Stimulated activated naive B cell treated with anti-CD40 and anti-IgM and Interleukin-4, amounts not matched to agents 10 μg/mL and 1 μg/mL and 100 μg/mL, for 72 hours (primary cell): ENCODE data around the gene PRRC2A.

Experiments used
- ATAC-seq, 2 donors: fragments of 150-1000 bp; cut with Tn5 transposase; replicated peaks; 2 replicates each; pipeline ENCODE4 v1.10.0; 2021; ENCODE audit warnings: moderate library complexity in 1 of 2
- DNase-seq: peaks from one replicate; pipeline ENCODE4 v3.0.0; 2021
- H3K27ac Mint-ChIP-seq: one replicate; pipeline ENCODE4 v1.8.0; 2022; ENCODE audit warnings: mild to moderate bottlenecking, mixed read lengths
- H3K27me3 Mint-ChIP-seq, 2 donors: one replicate each; pipeline ENCODE4 v1.8.0; 2022; ENCODE audit warnings: mixed read lengths in 2 of 2
- H3K36me3 Mint-ChIP-seq, 2 donors: one replicate each; pipeline ENCODE4 v1.8.0; 2022; ENCODE audit warnings: mixed read lengths in 2 of 2, mild to moderate bottlenecking in 1 of 2
- H3K4me1 Mint-ChIP-seq, 2 donors: one replicate each; pipeline ENCODE4 v1.8.0; 2022; ENCODE audit warnings: mixed read lengths in 2 of 2, mild to moderate bottlenecking in 1 of 2
- H3K4me3 Mint-ChIP-seq, 2 donors: one replicate each; pipeline ENCODE4 v1.8.0; 2022; ENCODE audit warnings: mild to moderate bottlenecking in 2 of 2, mixed read lengths in 2 of 2, moderate library complexity in 1 of 2
- H3K9me3 Mint-ChIP-seq, 2 donors: one replicate each; pipeline ENCODE4 v1.8.0; 2022; ENCODE audit warnings: mixed read lengths in 2 of 2, mild to moderate bottlenecking in 1 of 2

PRRC2A gene

GRCh38 chr6:31597006-31597405 is 23.5 kb upstream of the PRRC2A start:
- Mint-ChIP-seq H3K27me3 (no peaks in the 10 kb centered on the region), H3K36me3 (no peaks in the 10 kb centered on the region), H3K4me3 (no peak overlapping the region), H3K9me3 (no peaks in the 10 kb centered on the region), H3K4me1 (peaks cover 33 to 47% of the 10 kb centered on the region in 2 donors), H3K27ac (no peak overlapping the region)
- peak; percentile 68 to 70 for ATAC-seq
- DNase-seq, result no peak

GRCh38 chr6:31607317-31607716 is 13.2 kb upstream of the PRRC2A start:
- ATAC-seq, result no peak
- Mint-ChIP-seq H3K36me3 (no peaks in the 10 kb centered on the region), H3K4me3 (no peak overlapping the region), H3K9me3 (no peaks in the 10 kb centered on the region), H3K27me3 (no peaks in the 10 kb centered on the region), H3K27ac (no peak overlapping the region), H3K4me1 (no peaks in the 10 kb centered on the region)
- no peak for DNase-seq

DNA sequence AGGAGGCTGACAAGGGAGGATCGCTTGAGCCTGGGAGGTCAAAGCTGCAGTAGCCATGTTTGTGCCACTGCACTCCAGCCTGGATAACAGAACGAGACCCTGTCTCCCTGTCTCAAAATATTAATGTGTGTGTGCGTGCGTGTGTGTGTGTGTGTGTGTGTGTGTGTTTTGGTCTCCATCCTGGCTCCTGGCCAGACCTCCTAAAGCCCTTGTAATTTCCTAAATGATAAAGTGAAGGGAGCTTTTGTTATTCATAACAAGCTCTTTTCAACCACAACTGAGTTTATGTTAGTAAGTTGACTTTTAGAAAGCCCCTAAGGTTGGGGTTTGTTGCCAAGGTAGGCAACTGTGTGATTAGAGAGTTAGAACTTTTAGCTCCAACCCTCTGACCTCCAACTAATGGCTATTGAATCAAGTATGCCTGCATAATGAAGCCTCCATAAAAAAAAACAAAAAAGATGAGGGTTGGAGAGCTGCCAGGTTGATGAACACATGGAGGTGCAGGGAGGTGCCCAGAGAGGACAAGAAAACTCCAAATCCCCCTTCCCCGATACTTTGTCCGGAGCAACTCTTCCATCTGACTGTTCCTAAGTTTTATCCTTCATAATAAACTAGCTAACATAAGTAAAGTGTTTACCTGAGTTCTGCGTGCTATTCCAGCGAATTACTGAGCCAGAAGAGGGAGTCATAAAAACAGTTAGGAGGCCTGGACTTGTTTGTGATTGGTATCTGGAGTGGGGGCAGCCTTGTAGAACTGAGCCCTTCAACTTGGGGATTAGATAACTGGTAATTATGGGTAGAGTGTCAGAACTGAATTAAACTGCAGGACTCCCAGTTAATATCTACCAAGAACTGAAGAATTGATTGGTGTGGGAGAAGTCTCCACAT is 10.8 kb upstream of the PRRC2A start:
- Mint-ChIP-seq H3K36me3 (no peaks in the 10 kb centered on the region), H3K9me3 (no peaks in the 10 kb centered on the region), H3K27ac (no peak overlapping the region), H3K4me3 (no peak overlapping the region), H3K4me1 (peaks cover 9 to 11% of the 10 kb centered on the region in 2 donors), H3K27me3 (no peaks in the 10 kb centered on the region)
- DNase-seq (no peak), ATAC-seq (no peak)

DNA sequence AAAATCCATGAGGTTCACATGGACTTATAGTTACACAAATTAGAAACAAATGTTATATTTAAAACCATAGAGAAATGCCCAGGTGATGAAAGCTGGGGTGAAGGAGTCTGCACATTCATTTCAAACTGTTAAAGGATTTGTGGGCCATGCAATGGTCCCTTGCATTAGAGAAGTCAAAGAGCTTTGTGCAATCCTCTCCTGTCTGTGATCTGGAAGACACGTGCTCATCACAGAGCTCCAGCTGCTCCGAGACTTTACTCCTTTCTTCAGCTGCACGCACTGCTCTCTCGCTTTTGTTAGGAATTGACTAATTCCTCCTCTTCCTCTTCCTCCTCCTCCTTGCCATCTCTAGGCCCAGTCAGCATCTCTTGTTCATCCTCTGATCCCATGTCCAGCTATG is 9.5 kb upstream of the PRRC2A start:
- no peak overlapping the region for H3K4me3 Mint-ChIP-seq
- no peak for DNase-seq
- no peak for ATAC-seq
- peaks cover 21 to 23% of the 10 kb centered on the region in 2 donors for H3K4me1 Mint-ChIP-seq
- no peak overlapping the region for H3K27ac Mint-ChIP-seq
- no peaks in the 10 kb centered on the region for H3K36me3 Mint-ChIP-seq
- H3K9me3 Mint-ChIP-seq, result no peaks in the 10 kb centered on the region
- no peaks in the 10 kb centered on the region for H3K27me3 Mint-ChIP-seq

DNA sequence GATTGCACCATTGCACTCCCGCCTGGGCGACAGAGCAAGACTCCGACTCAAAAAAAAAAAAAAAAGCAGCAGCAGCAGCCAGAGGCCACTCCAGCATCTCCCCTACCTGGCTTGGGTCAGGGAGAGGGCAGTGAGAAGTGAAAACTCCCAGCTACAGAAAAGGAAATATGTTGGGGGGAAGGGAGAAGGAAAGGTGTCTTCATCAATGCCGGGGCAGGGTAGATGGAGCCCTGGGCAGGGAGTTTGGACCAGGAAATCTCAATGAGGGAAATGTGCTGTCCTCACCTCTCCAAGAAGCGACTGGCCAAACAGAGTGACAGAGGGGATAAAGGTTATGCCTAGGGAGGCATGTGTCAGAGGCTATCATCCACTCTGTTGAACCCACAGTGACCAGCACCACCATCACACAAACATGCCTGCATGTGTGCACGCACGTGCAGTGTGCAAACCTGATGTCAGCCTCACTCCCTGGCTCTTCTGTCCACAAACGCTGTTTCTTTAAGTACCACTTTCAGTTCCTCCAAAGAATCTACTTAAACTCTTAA is 6.4 kb upstream of the PRRC2A start:
- DNase-seq, result no peak
- Mint-ChIP-seq H3K27me3 (no peaks in the 10 kb centered on the region), H3K36me3 (peaks cover 0 to 2% of the 10 kb centered on the region in 2 donors), H3K4me1 (peaks cover 29 to 33% of the 10 kb centered on the region in 2 donors), H3K27ac (peak overlapping the region; percentile 42), H3K9me3 (no peaks in the 10 kb centered on the region), H3K4me3 (peak overlapping the region in 1 of 2 donors; percentile 32)
- ATAC-seq, result peak; percentile 71 to 81

GRCh38 chr6:31614684-31615578 is 5.6 kb upstream of the PRRC2A start, which contains the start of gene AIF1:
TSS of gene AIF1 (plus strand) at chr6:31615234. CDS start at chr6:31615330, 96 bp downstream.
- H3K27me3 Mint-ChIP-seq, result no peaks in the 10 kb centered on the region
- H3K4me3 Mint-ChIP-seq, result peak within 1 kb of the TSS; percentile 63 to 67
- DNase-seq, result no peak
- H3K9me3 Mint-ChIP-seq, result no peaks in the 10 kb centered on the region
- peak within 1 kb of the TSS; percentile 89 for H3K27ac Mint-ChIP-seq
- peaks cover 0 to 2% of the 10 kb centered on the region in 2 donors for H3K36me3 Mint-ChIP-seq
- peaks cover 29 to 33% of the 10 kb centered on the region in 2 donors for H3K4me1 Mint-ChIP-seq
- ATAC-seq, result peak; percentile 45 to 56

DNA sequence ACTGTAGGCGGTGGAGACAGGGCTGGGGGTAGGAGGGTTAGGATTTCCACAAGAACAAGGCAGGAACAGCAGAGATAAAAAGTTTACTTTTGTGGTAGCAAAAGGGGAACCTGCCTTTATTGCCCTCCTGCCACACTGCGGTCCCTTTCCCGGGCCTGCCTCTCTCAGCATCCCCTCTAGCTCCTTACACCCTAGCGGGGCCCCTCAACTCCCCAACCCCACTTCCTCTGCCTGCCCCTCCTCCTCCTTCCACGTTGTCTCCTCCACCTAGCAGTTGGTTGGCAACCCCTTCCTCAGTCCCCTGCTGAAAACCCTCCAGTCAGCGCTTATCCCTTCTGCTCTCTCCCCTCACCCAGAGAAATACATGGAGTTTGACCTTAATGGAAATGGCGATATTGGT is 4.8 kb upstream of the PRRC2A start:
- peak overlapping the region; percentile 41 to 44 for H3K4me3 Mint-ChIP-seq
- H3K9me3 Mint-ChIP-seq, result no peaks in the 10 kb centered on the region
- peak overlapping the region; percentile 89 for H3K27ac Mint-ChIP-seq
- DNase-seq (no peak), ATAC-seq (no peak)
- H3K36me3 Mint-ChIP-seq, result peaks cover 0 to 2% of the 10 kb centered on the region in 2 donors
- no peaks in the 10 kb centered on the region for H3K27me3 Mint-ChIP-seq
- peaks cover 29 to 33% of the 10 kb centered on the region in 2 donors for H3K4me1 Mint-ChIP-seq

- peaks cover 8 to 9% of the 10 kb centered on the region in 2 donors for H3K36me3 Mint-ChIP-seq
- H3K4me1 Mint-ChIP-seq, result peaks cover 36 to 43% of the 10 kb centered on the region in 2 donors
- DNase-seq (no peak), ATAC-seq (no peak)
- H3K27ac Mint-ChIP-seq, result no peak overlapping the region
- no peaks in the 10 kb centered on the region for H3K27me3 Mint-ChIP-seq
- H3K4me3 Mint-ChIP-seq, result no peak overlapping the region
- no peaks in the 10 kb centered on the region for H3K9me3 Mint-ChIP-seq
These were observed 3.5 kb upstream of the PRRC2A start for GRCh38 chr6:31617010-31617409.

DNA sequence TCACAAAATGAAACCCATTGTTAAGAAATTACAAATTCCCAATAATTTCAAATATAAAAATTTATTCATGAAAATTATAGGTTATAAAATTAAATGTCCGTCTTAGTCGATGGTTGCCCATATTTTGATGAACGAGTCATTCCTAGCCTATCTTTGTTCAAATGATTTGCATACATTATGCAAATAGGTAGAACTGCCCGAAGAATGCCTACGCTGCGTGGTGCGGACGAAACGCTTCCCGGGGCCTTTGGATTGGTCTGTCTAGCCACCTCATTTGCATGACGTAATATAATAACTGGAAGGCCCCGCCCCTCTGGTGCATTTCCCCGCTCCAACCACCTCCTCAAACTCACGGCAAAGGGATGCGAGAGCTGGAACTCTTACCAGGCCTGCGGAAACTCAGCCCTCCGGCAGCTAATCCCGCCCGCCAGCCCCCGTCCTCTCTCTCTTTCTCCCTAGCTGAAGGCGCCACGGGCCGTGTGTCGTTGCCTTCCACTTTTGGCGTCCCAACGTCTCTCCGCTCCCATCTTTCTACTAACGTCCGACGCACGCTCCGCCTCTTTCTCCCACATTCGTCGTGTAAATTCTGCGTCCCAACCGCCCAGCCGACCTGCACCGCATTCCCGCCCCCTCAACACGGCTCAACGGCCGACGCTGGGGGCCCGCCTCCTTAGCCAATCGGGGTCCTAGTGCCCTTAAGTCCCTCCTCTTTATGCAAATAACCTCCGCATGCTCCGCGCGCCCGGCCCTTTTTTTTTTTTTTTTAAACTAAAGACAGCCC is 520 bp upstream of the PRRC2A start:
- no peaks in the 10 kb centered on the region for H3K9me3 Mint-ChIP-seq
- H3K27ac Mint-ChIP-seq, result peak overlapping the region; percentile 95
- peak; percentile 97 for DNase-seq
- ATAC-seq, result peak; percentile 87 to 91
- peak overlapping the region; percentile 83 to 91 for H3K4me3 Mint-ChIP-seq
- peaks cover 26 to 29% of the 10 kb centered on the region in 2 donors for H3K36me3 Mint-ChIP-seq
- H3K27me3 Mint-ChIP-seq, result no peaks in the 10 kb centered on the region
- peaks cover 36 to 38% of the 10 kb centered on the region in 2 donors for H3K4me1 Mint-ChIP-seq

- H3K36me3 Mint-ChIP-seq, result peaks cover 38 to 43% of the 10 kb centered on the region in 2 donors
- peak overlapping the region; percentile 90 to 91 for H3K4me3 Mint-ChIP-seq
These were observed 915 bp downstream of the PRRC2A start for GRCh38 chr6:31621320-31621939.

DNA sequence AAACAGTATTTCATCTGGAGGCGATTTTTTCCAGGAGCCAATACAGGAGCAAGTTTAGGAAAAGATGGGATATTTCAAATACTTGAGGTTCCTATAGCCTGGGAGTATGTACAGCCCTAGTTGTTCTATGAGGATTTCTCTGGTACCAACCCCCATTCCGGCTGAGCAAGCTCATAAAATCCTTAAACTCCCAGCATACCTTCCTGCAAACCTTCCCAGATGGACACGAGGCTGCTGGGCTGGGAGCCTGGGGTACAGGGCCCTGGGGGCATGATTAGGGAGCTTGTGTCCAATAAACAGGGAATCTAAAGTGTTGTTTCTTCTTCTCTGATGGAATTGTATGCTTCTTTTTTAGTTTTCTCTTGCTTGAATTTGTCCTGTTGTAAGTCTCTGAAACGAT is 1.5 kb downstream of the PRRC2A start:
- peak overlapping the region; percentile 95 for H3K27ac Mint-ChIP-seq
- DNase-seq (no peak), ATAC-seq (no peak)
- peak overlapping the region; percentile 90 to 91 for H3K4me3 Mint-ChIP-seq
- H3K9me3 Mint-ChIP-seq, result no peaks in the 10 kb centered on the region
- H3K36me3 Mint-ChIP-seq, result peaks cover 41 to 47% of the 10 kb centered on the region in 2 donors
- H3K4me1 Mint-ChIP-seq, result peaks cover 19 to 28% of the 10 kb centered on the region in 2 donors
- H3K27me3 Mint-ChIP-seq, result no peaks in the 10 kb centered on the region

More at GRCh38 chr6:31621320-31621939, 915 bp downstream of the PRRC2A start:
- H3K4me1 Mint-ChIP-seq, result peaks cover 21 to 29% of the 10 kb centered on the region in 2 donors
- no peak for DNase-seq
- H3K9me3 Mint-ChIP-seq, result no peaks in the 10 kb centered on the region
- peak overlapping the region; percentile 95 for H3K27ac Mint-ChIP-seq
- no peaks in the 10 kb centered on the region for H3K27me3 Mint-ChIP-seq
- no peak for ATAC-seq

GRCh38 chr6:31622684-31623091 is 2.2 kb downstream of the PRRC2A start:
- H3K36me3 Mint-ChIP-seq, result peaks cover 48 to 54% of the 10 kb centered on the region in 2 donors
- H3K4me3 Mint-ChIP-seq, result peak overlapping the region; percentile 90 to 91
- no peak for ATAC-seq
- H3K27me3 Mint-ChIP-seq, result no peaks in the 10 kb centered on the region
- H3K27ac Mint-ChIP-seq, result peak overlapping the region; percentile 95
- no peaks in the 10 kb centered on the region for H3K9me3 Mint-ChIP-seq
- no peak for DNase-seq
- H3K4me1 Mint-ChIP-seq, result peaks cover 24 to 35% of the 10 kb centered on the region in 2 donors

DNA sequence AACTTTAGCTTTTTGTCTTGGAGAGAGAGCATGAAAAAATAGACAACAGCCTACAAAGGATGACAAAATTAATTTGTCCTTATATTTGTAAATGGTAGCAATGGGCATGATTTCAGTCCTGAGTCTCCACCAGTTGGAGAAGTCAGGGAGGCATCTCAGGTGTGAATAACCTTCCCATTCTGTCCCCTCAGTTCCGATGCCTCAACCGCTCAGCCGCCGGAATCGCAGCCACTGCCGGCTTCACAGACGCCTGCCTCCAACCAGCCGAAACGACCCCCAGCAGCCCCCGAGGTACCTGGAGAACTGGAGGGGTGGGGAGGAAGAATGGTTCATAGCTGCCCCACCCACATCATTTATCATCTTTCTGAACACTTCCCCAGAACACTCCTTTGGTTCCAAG is 3.6 kb downstream of the PRRC2A start:
- Mint-ChIP-seq H3K27ac (no peak overlapping the region), H3K27me3 (no peaks in the 10 kb centered on the region), H3K4me1 (peaks cover 24 to 40% of the 10 kb centered on the region in 2 donors), H3K36me3 (peaks cover 53 to 61% of the 10 kb centered on the region in 2 donors), H3K4me3 (no peak overlapping the region), H3K9me3 (no peaks in the 10 kb centered on the region)
- ATAC-seq (no peak), DNase-seq (no peak)
